ENCODE data around the gene SH2D5. TPM values are rescaled to one million over a fixed set of nuclear protein-coding genes. Genes with fewer than 3 reads are reported as not detected.

The SH2D5 gene
- total RNA-seq, 1 donor from 2014 or later: 3.2 TPM

- no peaks in the 10 kb centered on the region for H3K4me1 Mint-ChIP-seq
- TF ChIP-seq CTCF (conservative IDR thresholded peaks at IDR 0.05): no peak
- DNase-seq (ENCODE audit: low read depth, low spot score): no peak
- H3K4me3 Mint-ChIP-seq: no peak overlapping the region
- no peaks in the 10 kb centered on the region for H3K27me3 Mint-ChIP-seq (ENCODE audit: low read depth)
- H3K36me3 Mint-ChIP-seq (ENCODE audit: low read depth): peaks cover 33% of the 10 kb centered on the region
- no peak overlapping the region for H3K27ac Mint-ChIP-seq (ENCODE audit: unreplicated experiment)
- no peaks in the 10 kb centered on the region for H3K9me3 Mint-ChIP-seq
Measured at GRCh38 chr1:20763417-20763816, 30.9 kb upstream of the SH2D5 start.

DNA sequence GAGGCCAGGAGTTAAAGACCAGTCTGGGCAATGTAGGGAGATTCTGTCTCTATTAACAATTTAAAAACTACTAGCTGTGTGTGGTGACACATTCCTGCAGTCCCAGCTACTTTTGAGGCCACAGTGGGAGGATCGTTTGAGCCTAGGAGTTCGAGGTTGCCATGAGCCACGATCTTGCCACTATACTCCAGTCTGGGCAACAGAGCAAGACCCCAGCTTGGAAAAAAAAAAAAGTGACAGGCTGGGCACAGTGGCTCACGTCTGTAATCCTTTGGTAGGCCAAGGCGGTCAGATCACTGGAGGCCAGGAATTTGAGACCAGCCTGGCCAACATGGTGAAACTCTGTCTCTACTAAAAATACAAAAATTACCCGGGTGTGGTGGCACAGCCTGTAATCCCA lies 27.8 kb upstream of the SH2D5 start:
- Mint-ChIP-seq H3K4me1 (no peaks in the 10 kb centered on the region), H3K27me3 (ENCODE audit: low read depth) (no peaks in the 10 kb centered on the region), H3K36me3 (ENCODE audit: low read depth) (peaks cover 34% of the 10 kb centered on the region), H3K9me3 (no peaks in the 10 kb centered on the region), H3K27ac (ENCODE audit: unreplicated experiment) (no peak overlapping the region), H3K4me3 (no peak overlapping the region)
- DNase-seq (ENCODE audit: low read depth, low spot score): no peak
- TF ChIP-seq CTCF (conservative IDR thresholded peaks at IDR 0.05): no peak

GRCh38 chr1:20753589-20753988 lies 21.1 kb upstream of the SH2D5 start:
- Mint-ChIP-seq H3K27ac (ENCODE audit: unreplicated experiment) (no peak overlapping the region), H3K4me3 (no peak overlapping the region), H3K27me3 (ENCODE audit: low read depth) (no peaks in the 10 kb centered on the region), H3K36me3 (ENCODE audit: low read depth) (peaks cover 12% of the 10 kb centered on the region), H3K9me3 (no peaks in the 10 kb centered on the region), H3K4me1 (no peaks in the 10 kb centered on the region)
- no peak for TF ChIP-seq CTCF (conservative IDR thresholded peaks at IDR 0.05)
- no peak for DNase-seq (ENCODE audit: low read depth, low spot score)

DNA sequence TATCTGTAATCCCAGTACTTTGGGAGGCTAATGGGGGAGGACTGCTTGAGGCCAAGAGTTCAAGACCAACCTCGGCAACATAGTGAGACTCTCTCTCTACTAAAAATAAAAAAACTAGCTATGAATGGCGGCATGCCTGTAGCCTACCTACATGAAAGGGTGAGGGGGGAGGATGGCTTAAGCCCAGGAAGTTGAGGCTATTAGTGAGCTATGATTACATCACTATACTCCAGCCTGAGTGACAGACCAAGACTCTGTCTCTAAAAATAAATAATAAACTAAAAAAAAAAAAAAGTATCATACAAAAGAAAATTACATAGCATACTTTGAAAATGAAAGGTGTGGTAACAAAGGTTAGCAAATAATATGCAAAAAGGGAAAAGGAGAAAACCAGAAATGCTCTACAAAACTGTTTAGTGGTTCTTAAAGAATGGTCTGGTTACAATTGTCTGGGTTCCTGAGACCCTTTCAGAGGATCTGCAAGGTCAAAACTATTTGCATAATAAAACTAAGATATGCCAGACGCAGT lies 19.0 kb upstream of the SH2D5 start:
- no peak overlapping the region for H3K27ac Mint-ChIP-seq (ENCODE audit: unreplicated experiment)
- H3K27me3 Mint-ChIP-seq (ENCODE audit: low read depth): no peaks in the 10 kb centered on the region
- TF ChIP-seq CTCF (conservative IDR thresholded peaks at IDR 0.05): no peak
- no peak overlapping the region for H3K4me3 Mint-ChIP-seq
- H3K4me1 Mint-ChIP-seq: no peaks in the 10 kb centered on the region
- H3K36me3 Mint-ChIP-seq (ENCODE audit: low read depth): peaks cover 13% of the 10 kb centered on the region
- no peak for DNase-seq (ENCODE audit: low read depth, low spot score)
- no peaks in the 10 kb centered on the region for H3K9me3 Mint-ChIP-seq

DNA sequence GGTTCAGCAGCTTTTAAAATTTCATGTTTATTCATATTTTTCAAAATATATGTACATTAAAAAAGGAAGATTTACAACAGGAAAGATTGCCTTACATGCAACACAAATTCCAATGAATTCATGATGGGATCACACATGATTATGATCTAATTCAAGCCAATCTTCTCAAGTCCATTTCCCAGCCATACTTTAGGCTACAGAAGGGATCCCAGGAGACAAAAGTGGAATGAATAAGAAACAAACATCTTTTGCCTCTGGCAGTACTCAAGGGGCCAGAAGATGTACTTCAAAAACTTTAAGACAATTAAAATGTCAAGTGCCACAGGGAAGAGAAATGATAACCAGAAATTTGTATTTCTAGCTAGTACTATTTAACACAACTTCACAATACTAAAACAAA lies 10.2 kb upstream of the SH2D5 start:
- Mint-ChIP-seq H3K36me3 (ENCODE audit: low read depth) (peaks cover 19% of the 10 kb centered on the region), H3K27ac (ENCODE audit: unreplicated experiment) (no peak overlapping the region), H3K4me1 (no peaks in the 10 kb centered on the region), H3K9me3 (no peaks in the 10 kb centered on the region), H3K27me3 (ENCODE audit: low read depth) (no peaks in the 10 kb centered on the region), H3K4me3 (no peak overlapping the region)
- TF ChIP-seq CTCF (conservative IDR thresholded peaks at IDR 0.05): no peak
- DNase-seq (ENCODE audit: low read depth, low spot score): no peak

- Mint-ChIP-seq H3K4me1 (no peaks in the 10 kb centered on the region), H3K36me3 (ENCODE audit: low read depth) (peaks cover 19% of the 10 kb centered on the region), H3K27ac (ENCODE audit: unreplicated experiment) (no peak overlapping the region), H3K9me3 (no peaks in the 10 kb centered on the region), H3K4me3 (no peak overlapping the region), H3K27me3 (ENCODE audit: low read depth) (no peaks in the 10 kb centered on the region)
- no peak for TF ChIP-seq CTCF (conservative IDR thresholded peaks at IDR 0.05)
- no peak for DNase-seq (ENCODE audit: low read depth, low spot score)
Measured at GRCh38 chr1:20740781-20741180, 8.3 kb upstream of the SH2D5 start.
